HepG2 (cell line): ENCODE data around the gene TOR2A.
A peak's percentile ranks its signal among the peaks of the same experiment; 100 is the strongest.

Experiments used
- ATF7 ChIP-seq, 2 experiments: fragments of 450-650 bp in 1 of 2; sonication (generic) in 1 of 2; formaldehyde crosslinking in 1 of 2; IDR thresholded peaks; 2 replicates each; pipeline versions ENCODE4 v1.4.0 to v1.6.1; 2016 to 2020; ENCODE audit warnings: antibody characterized with exemption in 1 of 2, mild to moderate bottlenecking in 1 of 2, missing genetic modification reagents in 1 of 2
- CTCF ChIP-seq: sonication (generic); formaldehyde crosslinking; IDR thresholded peaks from 2 replicates; pipeline ENCODE4 v1.5.0; 2020; ENCODE audit warnings: mild to moderate bottlenecking, missing genetic modification reagents, moderate library complexity
- DPF2 ChIP-seq: sonication (generic); formaldehyde crosslinking; IDR thresholded peaks from 2 replicates; pipeline ENCODE4 v1.4.0; 2020; ENCODE audit warnings: mild to moderate bottlenecking, low read depth, missing genetic modification reagents, borderline replicate concordance
- EZH2 ChIP-seq: conservative IDR thresholded peaks from 2 replicates; pipeline ENCODE4 v1.6.1; 2012; ENCODE audit warnings: mild to moderate bottlenecking, low read depth, low read length, moderate library complexity
- KLF6 ChIP-seq: IDR thresholded peaks from 2 replicates; pipeline ENCODE4 v1.8.0; 2016; ENCODE audit warnings: missing biosample characterization, missing genetic modification reagents
- MEIS1 ChIP-seq: sonication (generic); formaldehyde crosslinking; IDR thresholded peaks from 2 replicates; pipeline ENCODE4 v1.9.0; 2021; ENCODE audit warnings: mild to moderate bottlenecking, missing genetic modification reagents, moderate library complexity, borderline replicate concordance
- POLR2G ChIP-seq: fragments of 200-400 bp; formaldehyde crosslinking; IDR thresholded peaks from 2 replicates; pipeline ENCODE4 v1.6.1; 2018; ENCODE audit warnings: mild to moderate bottlenecking, low read depth, low read length, moderate library complexity
- RBFOX2 ChIP-seq: fragments of 200-400 bp; formaldehyde crosslinking; IDR thresholded peaks from 2 replicates; pipeline ENCODE4 v1.6.1; 2017; ENCODE audit warnings: low read depth, mild to moderate bottlenecking, low read length
- ZNF7 ChIP-seq: IDR thresholded peaks from 2 replicates; pipeline ENCODE4 v1.6.1; 2016; ENCODE audit warnings: missing biosample characterization, missing genetic modification reagents

GRCh38 chr9:127767909-127768331 lies 32.8 kb upstream of the TOR2A start:
- no peak for TF ChIP-seq ZNF7
- TF ChIP-seq MEIS1, result no peak
- no peak for TF ChIP-seq CTCF
- TF ChIP-seq EZH2, result no peak
- peak; percentile 34; the same call in 1 of the 2 replicates for TF ChIP-seq ATF7 (IDR thresholded peaks at IDR 0.05)
- TF ChIP-seq ATF7 (CRISPR knock-in tag; IDR thresholded peaks at IDR 0.05), result no peak
- no peak for TF ChIP-seq RBFOX2
- no peak for TF ChIP-seq KLF6 (CRISPR knock-in tag)
- TF ChIP-seq DPF2, result no peak
- no peak for TF ChIP-seq POLR2G
